Measurements from ENCODE around the gene SMC4. TPM values are rescaled to one million over a fixed set of nuclear protein-coding genes. Genes with fewer than 3 reads are reported as not detected.

Gene SMC4
- total RNA-seq, 1 experiment from 2014 or later: 165 TPM

GRCh38 chr3:160394009-160394392, 5.4 kb upstream of the SMC4 start:
- no peak for DNase-seq (ENCODE audit: low spot score)

GRCh38 chr3:160395297-160395696, 4.2 kb upstream of the SMC4 start:
- peak; percentile 85 for DNase-seq (ENCODE audit: low spot score)

GRCh38 chr3:160398820-160399124, 678 bp upstream of the SMC4 start:
- DNase-seq (ENCODE audit: low spot score): no peak

GRCh38 chr3:160400030-160400701, 716 bp downstream of the SMC4 start:
- peak; percentile 23 for DNase-seq (ENCODE audit: low spot score)

GRCh38 chr3:160400702-160401150, 1.3 kb downstream of the SMC4 start:
- no peak for DNase-seq (ENCODE audit: low spot score)

GRCh38 chr3:160401291-160402095, 2.0 kb downstream of the SMC4 start:
- DNase-seq (ENCODE audit: low spot score): peak; percentile 70

- no peak for DNase-seq (ENCODE audit: low spot score)
Measured at GRCh38 chr3:160402221-160403027, 3.0 kb downstream of the SMC4 start.

- DNase-seq (ENCODE audit: low spot score): peak; percentile 14
Measured at GRCh38 chr3:160403028-160403545, 3.6 kb downstream of the SMC4 start.

GRCh38 chr3:160403796-160404470, 4.5 kb downstream of the SMC4 start:
- DNase-seq (ENCODE audit: low spot score): peak; percentile 36

GRCh38 chr3:160409812-160410610, 10.6 kb downstream of the SMC4 start:
- no peak for DNase-seq (ENCODE audit: low spot score)

GRCh38 chr3:160412477-160412876, 13.0 kb downstream of the SMC4 start:
- no peak for DNase-seq (ENCODE audit: low spot score)

GRCh38 chr3:160413613-160414248, 14.3 kb downstream of the SMC4 start:
- DNase-seq (ENCODE audit: low spot score): peak; percentile 82

GRCh38 chr3:160417311-160417710, 17.9 kb downstream of the SMC4 start:
- no peak for DNase-seq (ENCODE audit: low spot score)

GRCh38 chr3:160427832-160428424, 28.5 kb downstream of the SMC4 start:
- DNase-seq (ENCODE audit: low spot score): no peak

GRCh38 chr3:160434071-160434470, 34.6 kb downstream of the SMC4 start:
- no peak for DNase-seq (ENCODE audit: low spot score)

GRCh38 chr3:160435095-160435494, 35.6 kb downstream of the SMC4 start:
- DNase-seq (ENCODE audit: low spot score): no peak

GRCh38 chr3:160435747-160436146, 36.3 kb downstream of the SMC4 start:
- DNase-seq (ENCODE audit: low spot score): no peak

GRCh38 chr3:160437083-160437455, 37.6 kb downstream of the SMC4 start:
- DNase-seq (ENCODE audit: low spot score): no peak

GRCh38 chr3:160440687-160441086, 41.2 kb downstream of the SMC4 start:
- no peak for DNase-seq (ENCODE audit: low spot score)

GRCh38 chr3:160444411-160444810, 45.0 kb downstream of the SMC4 start:
- no peak for DNase-seq (ENCODE audit: low spot score)
